Epidermal melanocyte (primary cell): Measurements from ENCODE around the gene TUBGCP3.
A peak's percentile ranks its signal among the peaks of the same experiment; 100 is the strongest.
"Not testable (repeated sequence)": the region's sequence is repeated elsewhere in the genome, so short reads cannot be mapped to it uniquely, and the experiment has no call there.

Source experiments
- DNase-seq: peaks from one replicate; pipeline ENCODE4 v3.0.0; 2011; ENCODE audit warnings: low spot score; ENCODE audit not compliant: insufficient read length

The TUBGCP3 gene

DNA sequence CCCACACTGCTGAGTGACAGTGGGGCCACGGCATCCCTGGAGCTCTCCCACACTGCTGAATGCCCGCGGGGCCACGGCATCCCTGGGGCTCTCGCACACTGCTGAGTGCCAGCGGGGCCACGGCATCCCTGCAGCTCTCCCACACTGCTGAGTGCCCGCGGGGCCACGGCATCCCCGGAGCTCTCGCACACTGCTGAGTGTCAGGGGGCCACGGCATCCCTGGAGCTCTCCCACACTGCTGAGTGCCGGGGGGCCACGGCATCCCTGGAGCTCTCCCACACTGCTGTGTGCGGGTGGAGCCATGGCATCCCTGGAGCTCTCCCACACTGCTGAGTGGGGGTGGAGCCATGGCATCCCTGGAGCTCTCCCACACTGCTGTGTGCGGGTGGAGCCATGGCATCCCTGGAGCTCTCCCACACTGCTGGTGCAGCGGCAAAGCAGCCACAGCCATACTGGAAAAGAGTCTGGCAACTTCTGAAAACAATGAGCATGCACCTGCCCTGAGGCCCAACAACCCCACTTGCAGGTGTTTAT lies 8.6 kb downstream of the TUBGCP3 start:
- no peak for DNase-seq

DNA sequence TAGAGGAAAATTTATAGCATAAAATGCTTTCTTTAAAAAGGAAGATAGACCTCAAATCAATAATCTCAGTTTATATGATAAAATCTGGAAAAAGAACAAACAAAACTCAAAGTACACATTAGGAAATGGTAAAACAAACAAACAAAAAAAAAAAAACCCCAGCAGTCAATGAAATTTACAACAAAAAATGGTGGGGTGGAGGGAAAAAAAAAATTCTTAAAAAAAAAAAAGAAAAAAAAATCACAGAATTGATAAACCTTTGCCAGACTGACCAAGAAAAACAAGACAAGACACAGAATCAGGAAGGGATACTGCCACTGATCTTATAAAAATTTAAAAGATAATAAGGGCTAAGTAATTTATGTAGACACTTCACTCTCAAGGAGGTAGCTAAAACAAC lies 11.2 kb downstream of the TUBGCP3 start:
- DNase-seq = no peak

DNA sequence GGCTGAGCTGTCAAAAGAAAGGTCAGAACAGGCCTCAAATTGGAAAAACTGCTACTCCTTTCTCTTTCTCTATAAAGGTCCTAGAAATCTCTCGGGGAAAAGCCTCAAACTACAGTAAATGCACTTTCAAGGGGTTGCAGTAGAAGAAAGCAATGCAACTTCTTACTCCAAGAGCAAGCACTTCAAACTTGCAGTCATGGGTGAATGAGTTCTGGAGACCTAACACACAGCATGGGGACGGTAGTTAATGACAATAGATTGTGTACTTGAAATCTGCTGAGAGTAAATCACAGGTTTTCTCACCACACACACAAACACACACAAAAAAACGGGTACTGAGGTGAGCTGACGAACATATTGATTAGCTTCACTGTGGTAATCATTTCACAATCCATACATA lies 11.8 kb downstream of the TUBGCP3 start:
- DNase-seq = no peak

DNA sequence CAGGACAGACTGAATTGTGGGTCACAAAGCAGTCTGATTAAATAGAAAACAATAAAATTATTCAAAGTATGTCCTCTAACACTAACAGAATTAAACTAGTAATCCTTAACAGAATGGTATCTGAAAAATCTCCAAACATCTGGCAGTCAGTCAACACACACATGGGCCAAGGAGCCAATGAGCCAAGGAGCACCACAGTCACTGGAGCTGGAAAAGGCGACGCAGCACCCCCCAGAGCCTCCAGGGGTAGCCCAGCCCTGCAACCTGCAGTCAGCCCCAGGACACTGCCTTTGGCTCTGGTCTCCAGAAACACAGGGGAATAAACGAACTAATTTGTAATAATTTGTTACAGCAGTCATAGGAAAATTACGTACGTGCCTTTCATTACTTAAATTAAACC lies 12.3 kb downstream of the TUBGCP3 start:
- DNase-seq = no peak

DNA sequence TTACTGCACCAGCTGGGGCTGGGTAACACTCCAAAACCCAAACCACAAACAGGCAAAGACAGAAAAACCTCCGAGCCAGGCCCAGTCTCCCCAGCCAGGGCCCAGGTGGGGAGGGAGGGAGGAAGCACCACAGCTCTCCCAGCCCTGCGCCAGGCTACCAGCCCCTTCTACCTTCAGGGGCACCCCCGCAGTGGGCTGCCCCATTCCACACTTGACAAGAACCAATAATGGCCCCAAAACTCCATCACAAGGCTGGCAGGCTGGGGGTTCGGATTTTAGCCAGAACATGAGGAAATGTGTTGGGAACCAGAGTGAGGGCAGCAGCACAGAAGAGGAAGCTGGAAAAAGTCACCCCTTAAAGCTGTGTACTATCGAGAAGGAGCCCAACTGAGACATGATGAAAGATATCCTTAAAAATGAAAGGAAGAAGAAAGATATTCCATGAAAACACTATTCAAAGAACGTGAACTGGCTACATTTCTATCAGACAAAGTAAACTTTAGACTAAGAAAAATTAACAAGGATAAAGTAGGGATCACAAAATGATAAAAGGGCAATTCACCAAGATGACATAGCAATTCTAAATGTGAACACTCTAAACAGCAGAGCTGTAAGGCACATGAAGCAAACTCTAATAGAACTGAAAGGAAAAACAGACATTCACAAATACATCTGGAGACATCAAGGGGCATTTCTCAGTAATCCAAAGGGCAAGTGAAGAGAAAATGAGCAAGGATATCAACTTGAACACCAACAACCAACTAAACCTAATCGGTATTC lies 12.9 kb downstream of the TUBGCP3 start:
- no peak for DNase-seq

DNA sequence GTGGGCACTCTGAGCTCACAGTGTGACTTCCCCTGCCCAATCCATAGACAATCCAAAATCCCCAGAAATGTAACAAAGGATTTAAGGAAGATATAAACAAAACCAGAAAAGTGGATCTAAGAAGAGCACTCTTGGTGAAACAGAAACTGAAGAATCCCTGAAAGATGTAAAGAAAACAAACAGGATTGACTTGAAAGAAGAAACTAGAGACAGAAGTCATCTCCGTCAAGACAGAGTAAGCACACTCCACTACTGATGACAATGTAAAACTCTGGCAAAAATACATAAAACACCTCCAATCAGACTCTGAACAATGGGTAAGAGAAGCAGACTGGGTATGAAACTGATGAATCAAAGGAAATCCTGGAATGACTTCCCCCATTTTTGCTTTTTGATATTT lies 13.5 kb downstream of the TUBGCP3 start:
- no peak for DNase-seq

DNA sequence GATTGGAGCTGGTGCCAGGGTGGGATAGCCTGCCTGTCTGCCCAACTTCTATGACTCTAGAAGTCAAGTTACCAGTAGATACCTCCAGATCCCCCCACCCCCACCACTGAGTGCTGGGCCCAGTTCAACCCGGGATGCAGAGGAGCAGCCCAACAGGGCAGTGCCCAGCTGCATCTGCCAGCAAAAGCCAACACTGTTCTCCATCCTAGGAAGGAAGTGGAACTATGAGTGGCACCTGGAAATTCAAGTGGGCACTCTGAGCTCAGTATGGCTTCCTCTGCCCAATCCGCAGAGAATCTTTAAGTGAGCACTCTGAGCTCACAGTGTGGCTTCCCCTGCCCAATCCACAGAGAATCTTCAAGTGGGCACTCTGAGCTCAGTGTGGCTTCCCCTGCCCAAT lies 14.2 kb downstream of the TUBGCP3 start:
- DNase-seq = no peak

DNA sequence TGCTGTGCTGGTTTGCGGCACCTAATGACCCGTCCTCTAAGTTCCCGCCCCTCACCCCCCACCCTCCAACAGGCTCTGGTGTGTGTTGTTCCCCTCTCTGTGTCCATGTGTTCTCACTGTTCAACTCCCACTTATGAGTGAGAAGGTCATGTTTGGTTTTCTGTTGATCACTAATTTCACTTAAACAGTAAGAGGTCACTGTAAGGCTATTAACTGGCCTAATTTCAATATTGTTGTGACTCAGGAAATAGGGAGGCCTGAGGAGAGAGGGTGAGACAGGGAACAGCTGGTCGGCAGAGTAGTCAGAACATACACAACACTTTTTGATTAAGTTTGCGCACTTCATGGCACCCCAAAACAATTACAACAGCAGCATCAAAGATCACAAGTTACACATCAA lies 15.6 kb downstream of the TUBGCP3 start:
- no peak for DNase-seq

DNA sequence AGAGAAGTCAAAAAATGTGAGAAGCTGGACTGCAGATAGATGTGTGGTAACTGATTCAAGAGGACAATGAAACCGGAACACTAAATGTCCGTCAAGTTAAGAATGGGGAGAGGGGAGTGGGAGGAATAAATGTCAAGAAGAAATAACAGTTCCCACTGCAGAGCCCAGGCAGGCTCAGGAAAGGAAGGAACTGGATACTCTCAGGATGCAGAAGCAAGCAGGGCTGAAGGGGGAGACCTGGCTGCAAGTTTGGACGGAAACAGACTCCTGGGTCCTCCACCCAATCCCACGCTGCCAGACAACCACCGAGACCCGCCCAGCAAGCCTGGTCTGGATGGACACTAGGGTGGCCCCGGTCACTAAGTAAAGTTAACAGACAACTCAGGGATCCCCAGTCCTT lies 18.1 kb downstream of the TUBGCP3 start:
- DNase-seq = no peak

DNA sequence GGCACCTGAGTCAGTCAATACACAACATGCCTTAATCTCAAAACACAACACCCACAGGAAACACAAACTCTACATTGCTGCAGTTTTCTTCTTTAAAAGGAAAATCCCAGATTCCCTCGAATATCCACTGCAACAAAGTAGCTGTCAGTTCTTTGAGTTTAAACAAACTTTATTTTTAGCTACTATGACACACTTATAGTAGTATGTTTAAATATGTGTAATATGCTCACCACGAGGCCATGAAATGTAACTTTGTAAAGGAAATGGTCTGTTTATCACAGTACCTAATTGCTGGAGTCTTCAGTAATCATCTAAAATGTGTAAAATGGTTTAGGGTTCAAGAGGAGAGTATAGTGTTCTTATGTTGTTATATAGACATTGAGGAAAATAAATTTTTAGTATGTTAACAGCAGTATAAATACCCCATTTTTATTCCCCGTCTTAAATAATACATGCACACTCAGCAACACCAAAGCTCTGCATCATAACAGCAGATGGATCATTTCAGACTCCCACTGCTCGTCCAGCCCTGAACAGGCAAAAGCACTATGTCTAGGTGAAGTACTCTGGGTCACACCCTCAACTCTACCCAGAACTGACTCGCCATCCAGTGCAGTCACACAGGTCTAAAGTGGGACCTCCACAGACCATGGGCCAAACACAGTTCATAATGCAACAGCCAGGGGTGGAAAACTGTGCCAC lies 20.6 kb downstream of the TUBGCP3 start:
- DNase-seq = no peak

DNA sequence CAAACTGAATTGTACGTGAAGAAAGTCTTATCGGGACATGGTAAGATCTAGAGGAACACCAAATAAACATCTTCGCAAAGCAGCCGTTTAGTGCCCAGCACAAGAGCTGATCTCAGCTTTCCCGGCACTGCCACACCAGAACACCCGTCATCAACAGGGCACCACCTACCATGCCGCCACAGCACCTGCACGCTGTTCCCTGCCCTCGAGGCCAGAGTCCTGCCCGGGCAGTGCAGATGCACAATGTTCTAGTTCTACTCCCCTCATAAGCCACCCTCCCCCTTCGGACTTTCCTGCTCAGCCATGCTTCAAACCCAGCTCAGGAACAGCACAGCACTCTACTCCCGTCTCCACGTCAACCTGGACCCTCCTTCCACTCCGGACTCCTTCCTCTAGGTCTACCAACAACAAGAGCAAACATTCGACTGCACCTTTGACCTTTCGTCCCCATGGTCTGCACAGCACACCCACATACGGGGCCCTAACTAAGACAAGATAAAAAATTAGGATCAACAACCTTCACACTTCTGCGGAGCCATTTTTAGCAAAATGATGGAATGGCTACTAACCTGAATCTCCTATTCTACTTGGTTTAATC lies 25.1 kb downstream of the TUBGCP3 start:
- no peak for DNase-seq

DNA sequence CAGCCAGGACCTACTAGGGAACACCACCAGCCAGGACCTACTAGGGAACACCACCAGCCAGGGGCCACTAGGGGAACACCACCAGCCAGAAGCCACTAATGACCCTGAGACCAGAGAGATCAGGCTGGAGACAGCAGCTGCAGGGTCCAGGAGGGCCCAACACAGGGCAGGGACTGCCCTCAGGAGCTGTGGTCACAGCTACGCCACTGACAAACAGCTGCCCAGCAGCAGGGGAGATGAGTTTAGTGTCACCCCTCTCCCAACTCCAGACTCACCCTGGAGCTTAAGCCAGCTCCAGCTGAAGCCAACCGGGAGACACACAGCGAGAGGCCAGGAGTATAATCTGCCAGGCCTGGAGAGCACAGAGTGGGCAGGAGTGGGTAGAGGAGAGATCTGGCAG lies 25.7 kb downstream of the TUBGCP3 start:
- DNase-seq = no peak

DNA sequence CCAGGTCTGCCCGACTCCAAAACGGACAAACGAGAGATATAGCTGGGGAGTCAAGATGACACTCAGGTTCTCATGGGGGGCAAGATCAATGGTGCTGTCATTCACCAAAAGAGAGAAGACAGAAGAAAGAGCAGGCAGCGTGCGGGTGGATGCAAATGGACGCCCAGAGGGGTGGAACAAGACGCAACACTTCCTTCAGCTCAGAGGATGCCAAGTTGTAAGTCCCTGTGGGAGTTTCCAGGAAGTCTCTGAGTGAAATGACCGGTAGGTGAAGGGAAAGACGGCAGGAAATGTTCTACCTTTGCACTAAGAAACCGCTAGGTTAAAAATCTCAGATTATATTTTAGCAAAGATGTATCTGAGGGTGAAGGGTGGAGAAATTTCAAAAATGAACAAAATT lies 26.5 kb downstream of the TUBGCP3 start:
- no peak for DNase-seq

DNA sequence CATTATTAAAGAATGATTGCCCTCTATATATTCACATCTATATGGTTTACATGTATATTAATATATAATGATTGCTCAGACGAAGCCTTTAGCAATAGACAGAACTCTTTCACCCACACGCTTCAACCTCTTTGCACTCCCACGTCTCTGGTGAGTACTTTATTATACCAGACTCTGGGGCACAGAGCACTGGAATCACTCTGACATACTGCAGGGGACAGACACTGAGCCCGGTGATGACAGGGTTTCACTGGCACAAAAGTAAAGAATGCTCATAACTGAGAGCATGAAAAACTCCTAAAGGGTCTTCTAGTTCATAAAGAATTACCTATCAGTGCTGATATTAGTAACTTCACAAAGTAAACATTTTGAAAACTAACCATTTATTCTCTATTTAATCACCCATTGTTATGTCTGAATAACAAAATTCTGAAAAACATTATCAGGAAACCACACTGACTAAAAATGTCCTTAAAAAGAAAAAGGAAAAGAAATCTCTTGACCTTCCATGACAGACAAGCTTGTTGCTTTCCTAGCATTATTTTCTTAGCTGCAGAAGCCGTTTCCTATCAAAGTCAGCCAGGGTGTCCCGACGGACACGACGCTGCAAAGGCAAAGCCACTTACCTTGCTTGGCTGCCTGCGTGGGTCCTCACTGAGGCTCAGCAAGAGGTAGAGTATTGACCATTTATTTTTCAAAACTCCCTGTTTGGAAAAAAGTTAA lies 29.1 kb downstream of the TUBGCP3 start:
- DNase-seq = no peak

DNA sequence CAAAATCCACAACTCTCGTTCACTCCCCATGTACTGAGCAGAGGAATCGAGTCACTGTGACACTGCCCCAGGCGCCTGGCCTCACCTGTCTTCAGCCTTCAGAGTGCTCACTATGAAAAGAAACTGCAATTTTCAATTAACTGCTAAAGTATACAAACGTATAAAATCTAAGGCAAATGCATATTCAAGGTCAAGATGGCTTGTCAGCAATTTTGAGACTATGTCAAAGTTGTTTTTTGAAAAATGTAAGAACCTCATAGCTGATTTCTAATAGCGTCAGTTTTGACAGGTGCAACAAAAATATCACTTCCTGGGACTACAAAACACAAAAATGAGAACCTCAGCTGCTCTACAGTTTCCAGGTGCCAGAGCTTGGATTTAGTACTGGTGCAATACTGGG lies 31.4 kb downstream of the TUBGCP3 start:
- DNase-seq = no peak

DNA sequence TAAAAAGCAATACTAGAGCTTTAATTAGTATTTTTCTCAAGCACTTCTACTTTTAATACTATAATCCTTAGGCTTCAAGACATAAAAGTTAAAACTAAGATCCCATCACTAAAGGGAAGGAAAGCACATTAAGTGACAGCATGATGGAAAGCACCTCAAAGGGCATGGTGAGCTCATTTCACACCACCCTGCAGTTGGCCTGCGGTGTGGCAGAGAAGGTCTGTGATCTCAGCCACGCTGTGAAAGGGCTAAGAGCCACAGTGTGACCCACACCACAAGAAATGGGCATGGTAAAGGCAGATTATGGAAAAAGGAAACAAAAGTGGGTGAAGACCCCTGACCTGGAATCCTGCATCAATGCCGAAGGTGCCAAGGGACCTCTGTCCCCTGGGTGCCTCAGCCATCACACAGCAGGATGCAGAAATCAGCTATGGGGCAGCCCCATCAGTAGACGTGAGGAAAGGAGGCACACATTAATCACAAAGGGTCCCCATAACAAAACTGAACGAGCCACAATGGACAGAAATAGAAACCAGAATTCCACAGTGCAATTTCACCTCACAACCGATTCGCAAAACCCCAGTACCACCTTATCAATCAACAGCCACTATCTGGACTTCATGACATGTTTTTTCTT lies 33.6 kb downstream of the TUBGCP3 start:
- DNase-seq = no peak

DNA sequence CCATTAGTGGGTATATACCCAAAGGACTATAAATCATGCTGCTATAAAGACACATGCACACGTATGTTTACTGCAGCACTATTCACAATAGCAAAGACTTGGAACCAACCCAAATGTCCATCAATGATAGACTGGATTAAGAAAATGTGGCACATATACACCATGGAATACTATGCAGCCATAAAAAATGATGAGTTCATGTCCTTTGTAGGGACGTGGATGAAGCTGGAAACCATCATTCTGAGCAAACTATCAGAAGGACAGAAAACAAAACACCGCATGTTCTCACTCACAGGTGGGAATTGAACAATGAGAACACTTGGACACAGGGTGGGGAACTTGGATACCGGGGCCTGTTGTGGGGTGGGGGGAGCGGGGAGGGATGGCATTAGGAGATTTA lies 39.0 kb downstream of the TUBGCP3 start:
- not testable (repeated sequence) for DNase-seq

DNA sequence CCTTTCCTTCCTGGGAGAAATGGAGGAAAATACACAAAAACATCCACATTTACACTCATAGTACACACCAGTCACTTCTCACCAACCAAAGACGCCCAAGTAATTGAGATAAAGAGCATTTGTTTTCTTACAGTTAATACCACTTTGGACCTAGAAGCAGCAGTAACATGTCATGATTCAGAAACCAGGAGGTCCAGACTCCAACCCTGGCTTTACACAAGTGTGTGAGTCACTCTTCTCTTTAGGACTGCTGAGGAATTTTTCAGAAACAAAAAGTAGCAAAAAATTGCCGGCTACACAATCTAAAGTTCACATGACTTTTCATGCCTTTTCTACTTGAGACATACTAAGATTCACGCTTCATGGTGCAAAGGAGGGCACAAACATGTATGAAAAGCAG lies 42.1 kb downstream of the TUBGCP3 start:
- DNase-seq = no peak

DNA sequence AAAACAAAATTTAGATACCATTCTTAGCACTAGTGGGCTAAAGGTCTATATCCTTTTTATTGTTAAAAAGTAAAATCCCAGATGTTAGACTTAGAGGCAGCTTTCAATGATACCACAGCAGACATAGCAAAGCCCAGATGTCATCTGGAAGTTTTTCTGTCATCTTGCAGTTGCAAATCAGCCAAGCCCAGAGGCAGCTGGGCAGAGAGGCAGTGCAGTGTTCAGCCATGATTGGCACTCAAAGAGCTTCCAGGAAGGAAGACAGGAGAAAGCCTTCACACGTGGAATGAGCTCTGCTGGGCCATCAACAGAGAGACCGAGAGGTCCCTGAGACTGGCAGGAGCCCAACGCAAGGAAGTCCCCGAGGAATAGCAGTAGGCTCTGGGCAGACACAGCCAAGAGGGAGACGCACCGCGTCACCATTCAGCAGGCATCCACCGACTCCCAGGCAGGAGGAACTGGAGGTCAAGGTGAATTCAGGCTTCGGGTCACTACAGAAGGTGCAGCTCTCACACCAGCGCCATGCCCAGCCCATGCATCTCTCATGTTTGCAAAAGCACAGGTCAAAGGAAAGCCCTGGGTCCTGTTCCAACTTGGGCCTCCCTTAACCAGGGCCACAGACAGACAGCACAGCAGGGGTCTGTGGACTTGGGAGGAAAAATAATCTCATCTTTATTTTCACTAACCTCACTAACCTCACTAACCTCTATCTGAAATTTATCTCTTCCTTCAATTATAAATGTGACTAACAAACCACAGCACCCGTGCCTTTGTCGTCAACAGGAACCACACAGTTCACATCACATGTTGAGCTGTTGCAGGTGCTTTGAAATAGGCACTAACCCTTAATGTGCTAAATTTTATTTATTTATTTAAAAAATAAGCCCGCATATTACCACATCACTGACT lies 54.9 kb downstream of the TUBGCP3 start:
- DNase-seq = no peak

DNA sequence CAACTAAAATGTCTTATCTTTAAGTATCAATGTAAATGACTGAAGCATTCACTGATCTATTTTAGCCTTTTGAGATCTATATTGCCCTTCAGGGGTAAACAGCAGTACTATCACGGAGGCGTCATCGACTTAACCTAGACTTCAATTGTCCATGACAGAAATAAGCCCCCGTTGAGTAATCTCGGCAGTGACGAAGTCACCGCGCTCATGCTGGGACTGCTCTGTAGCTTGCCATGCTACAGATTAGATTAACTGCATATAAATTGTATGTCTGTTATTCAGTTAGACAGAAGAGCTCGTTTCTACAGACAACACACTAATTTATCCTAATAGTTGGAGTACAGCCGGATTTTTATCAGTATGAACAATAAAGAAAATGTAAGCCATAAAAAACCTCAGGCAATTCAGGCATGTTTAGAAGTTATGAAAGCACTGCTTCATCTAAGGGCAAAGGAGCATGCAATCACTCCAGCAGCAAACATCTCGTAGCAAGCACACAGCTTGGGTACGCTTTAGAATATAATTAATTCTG lies 56.6 kb downstream of the TUBGCP3 start:
- peak; percentile 68 for DNase-seq
